ENCODE data around the gene SFXN4. TPM values are rescaled to one million over a fixed set of nuclear protein-coding genes. Genes with fewer than 3 reads are reported as not detected.

Gene SFXN4
- total RNA-seq (2014; rRNA removed; shearing (Covaris generic)), result 58.9 and 63.9 TPM in 2 replicates
- 65.1 and 205 TPM in 2 replicates for polyA plus RNA-seq (2015; cell fraction: cytosol; rRNA removed)
- 171 and 201 TPM in 2 replicates for polyA plus RNA-seq (2015; cell fraction: nucleus; rRNA removed)

- in situ Hi-C loops (cut with HindIII; ENCODE audit: low pct_unique_long_range_greater_than_20kb, low sequenced_read_pairs), result no loop called here
- DNase-seq (ENCODE audit: low read depth, low spot score), result peak; percentile 58
Observed at GRCh38 chr10:119165171-119166117, at the start of gene SFXN4. Gene SFXN4, minus strand, starts transcription at chr10:119165714. Its CDS starts 67 bp downstream, at chr10:119165647.

GRCh38 chr10:119211625-119212441 lies 46.3 kb upstream of the SFXN4 start:
- in situ Hi-C loops (cut with HindIII; ENCODE audit: low pct_unique_long_range_greater_than_20kb, low sequenced_read_pairs), result no loop called here
- DNase-seq (ENCODE audit: low read depth, low spot score), result no peak

GRCh38 chr10:119211176-119211575 lies 45.7 kb upstream of the SFXN4 start:
- in situ Hi-C loops (cut with HindIII; ENCODE audit: low pct_unique_long_range_greater_than_20kb, low sequenced_read_pairs), result no loop called here
- no peak for DNase-seq (ENCODE audit: low read depth, low spot score)

DNA sequence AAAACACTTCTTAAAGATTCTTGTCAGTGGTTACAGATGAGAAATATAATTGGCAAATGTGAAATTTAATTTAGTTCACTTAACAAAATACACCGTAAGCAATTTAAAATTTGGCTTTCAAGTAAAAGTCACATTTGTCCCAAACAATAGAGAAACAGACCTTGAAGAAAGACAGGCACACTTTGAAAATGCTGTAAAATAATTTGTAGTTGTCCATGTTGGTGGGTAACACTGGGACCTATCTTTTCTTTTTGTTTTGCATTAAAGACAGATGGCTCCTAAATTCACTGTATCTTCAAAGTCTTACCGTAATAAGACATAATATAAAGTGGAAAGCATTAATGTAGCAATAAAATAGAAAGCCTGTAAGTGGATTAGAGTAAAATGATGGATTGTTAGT lies 45.1 kb upstream of the SFXN4 start:
- in situ Hi-C loops (cut with HindIII; ENCODE audit: low pct_unique_long_range_greater_than_20kb, low sequenced_read_pairs), result no loop called here
- no peak for DNase-seq (ENCODE audit: low read depth, low spot score)

GRCh38 chr10:119209736-119210355 lies 44.3 kb upstream of the SFXN4 start:
- in situ Hi-C loops (cut with HindIII; ENCODE audit: low pct_unique_long_range_greater_than_20kb, low sequenced_read_pairs), result no loop called here
- DNase-seq (ENCODE audit: low read depth, low spot score), result no peak

DNA sequence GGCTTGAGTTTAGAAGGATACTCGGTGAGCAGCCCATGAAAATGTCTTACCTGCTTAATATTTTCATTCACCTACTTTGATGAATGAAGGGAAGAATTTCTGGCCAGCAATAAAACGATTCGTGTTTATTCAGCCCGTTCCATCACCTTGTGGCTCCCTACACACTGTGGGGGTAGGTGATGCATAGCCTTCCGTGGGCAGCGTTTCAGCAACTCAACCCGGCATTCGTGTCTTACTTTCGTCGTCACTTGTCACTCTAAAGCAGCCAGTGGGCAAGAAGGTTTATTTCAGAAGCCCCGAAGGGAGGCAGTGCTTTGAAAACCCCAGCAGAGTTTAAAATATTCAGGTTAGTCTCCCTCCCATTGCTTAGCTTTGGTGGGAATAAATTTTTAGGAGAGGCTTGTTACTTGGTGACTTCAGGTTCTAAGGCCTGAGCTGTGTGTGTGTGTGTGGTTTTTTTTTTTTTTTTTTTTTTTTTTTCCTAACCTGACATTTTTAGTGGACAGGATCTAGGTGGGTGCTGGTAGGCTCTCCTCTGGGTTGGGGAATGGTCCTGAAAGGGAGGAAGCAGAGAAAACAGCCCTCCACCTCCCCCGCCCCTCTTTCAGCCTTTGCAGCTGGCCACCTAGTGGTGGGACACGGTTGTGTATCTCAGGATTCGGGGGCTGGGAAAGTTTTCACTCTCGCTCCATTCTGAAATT lies 43.7 kb upstream of the SFXN4 start:
- DNase-seq (ENCODE audit: low read depth, low spot score), result peak; percentile 60
- in situ Hi-C loops (cut with HindIII; ENCODE audit: low pct_unique_long_range_greater_than_20kb, low sequenced_read_pairs), result no loop called here

DNA sequence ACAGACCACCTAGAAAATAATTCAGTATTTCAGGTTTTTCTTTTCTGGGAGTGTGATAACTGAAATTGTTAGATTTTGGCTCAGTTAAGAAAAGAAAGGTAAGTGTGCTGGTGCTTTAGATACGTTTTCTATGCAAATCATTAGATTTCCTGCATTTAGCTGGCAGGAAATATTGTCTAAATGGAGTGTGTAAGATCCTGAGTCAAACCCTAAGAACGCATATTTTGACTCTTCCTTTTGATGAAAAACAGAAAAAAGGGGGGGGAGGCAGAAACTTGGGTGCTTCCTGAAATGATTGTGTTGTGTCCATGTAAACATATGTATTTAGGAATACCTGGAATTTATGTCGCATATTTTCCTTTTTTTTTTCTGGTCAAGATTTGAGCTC lies 43.0 kb upstream of the SFXN4 start:
- in situ Hi-C loops (cut with HindIII; ENCODE audit: low pct_unique_long_range_greater_than_20kb, low sequenced_read_pairs), result no loop called here
- no peak for DNase-seq (ENCODE audit: low read depth, low spot score)

DNA sequence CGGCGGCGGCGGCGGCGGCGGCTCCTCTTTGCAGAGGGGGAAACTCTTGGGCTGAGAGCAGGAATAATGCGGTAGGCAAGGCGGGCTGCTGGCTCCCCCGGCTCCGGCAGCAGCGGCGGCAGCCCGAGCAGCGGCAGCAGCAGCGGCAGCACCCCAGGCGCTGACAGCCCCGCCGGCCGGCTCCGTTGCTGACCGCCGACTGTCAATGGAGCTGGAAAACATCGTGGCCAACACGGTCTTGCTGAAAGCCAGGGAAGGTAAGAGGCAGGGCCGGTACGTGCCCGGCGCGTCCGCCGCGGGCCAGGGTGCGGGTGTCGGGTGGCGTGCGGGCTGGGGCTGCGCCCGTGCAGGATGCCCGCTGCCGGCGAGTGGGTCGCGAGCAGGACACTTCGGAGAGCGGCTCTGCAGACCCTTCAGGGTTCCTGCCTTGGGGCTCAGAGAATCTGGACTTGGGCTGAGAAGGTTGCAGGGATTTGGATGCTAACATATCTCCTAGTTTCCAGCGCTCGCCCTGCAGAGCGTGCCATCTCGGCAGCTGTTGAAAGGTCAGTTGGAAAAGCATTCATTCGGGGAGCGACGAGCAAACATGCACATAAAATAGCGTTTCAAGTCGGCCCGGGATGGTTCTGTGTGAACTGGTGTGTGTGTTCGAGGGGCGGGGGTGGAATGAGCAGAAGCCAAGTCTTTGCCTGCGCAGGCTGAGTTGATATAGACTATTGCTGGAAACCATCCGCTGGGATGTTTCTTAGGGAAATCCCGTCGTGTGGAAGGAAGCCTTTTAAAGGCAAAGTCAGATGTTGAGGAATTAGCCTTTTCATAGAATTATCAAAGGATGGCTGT lies 42.4 kb upstream of the SFXN4 start:
- DNase-seq (ENCODE audit: low read depth, low spot score), result peak; percentile 30
- in situ Hi-C loops (cut with HindIII; ENCODE audit: low pct_unique_long_range_greater_than_20kb, low sequenced_read_pairs), result no loop called here

DNA sequence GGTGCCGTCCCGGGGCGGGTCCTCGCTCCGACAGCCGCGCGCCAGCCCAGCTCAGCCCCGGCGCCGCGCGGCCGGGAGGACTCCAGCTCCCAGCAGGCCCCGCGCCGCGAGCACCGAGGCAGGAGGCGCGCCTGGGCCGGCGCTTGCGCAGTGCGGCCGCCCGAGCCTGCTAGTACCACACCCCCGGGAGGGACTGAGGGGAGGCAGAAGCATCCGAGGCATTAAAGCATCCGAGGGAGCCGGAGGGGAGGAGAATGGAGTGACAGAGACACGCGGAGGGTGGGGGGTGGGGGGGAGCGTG lies 41.8 kb upstream of the SFXN4 start, which contains the start of gene GRK5:
TSS of gene GRK5 (plus strand) at position 206 of the 301 bp plus-strand sequence. CDS start 347 bp downstream, outside the sequence.
- in situ Hi-C loops (cut with HindIII; ENCODE audit: low pct_unique_long_range_greater_than_20kb, low sequenced_read_pairs), result no loop called here
- DNase-seq (ENCODE audit: low read depth, low spot score), result peak; percentile 92

DNA sequence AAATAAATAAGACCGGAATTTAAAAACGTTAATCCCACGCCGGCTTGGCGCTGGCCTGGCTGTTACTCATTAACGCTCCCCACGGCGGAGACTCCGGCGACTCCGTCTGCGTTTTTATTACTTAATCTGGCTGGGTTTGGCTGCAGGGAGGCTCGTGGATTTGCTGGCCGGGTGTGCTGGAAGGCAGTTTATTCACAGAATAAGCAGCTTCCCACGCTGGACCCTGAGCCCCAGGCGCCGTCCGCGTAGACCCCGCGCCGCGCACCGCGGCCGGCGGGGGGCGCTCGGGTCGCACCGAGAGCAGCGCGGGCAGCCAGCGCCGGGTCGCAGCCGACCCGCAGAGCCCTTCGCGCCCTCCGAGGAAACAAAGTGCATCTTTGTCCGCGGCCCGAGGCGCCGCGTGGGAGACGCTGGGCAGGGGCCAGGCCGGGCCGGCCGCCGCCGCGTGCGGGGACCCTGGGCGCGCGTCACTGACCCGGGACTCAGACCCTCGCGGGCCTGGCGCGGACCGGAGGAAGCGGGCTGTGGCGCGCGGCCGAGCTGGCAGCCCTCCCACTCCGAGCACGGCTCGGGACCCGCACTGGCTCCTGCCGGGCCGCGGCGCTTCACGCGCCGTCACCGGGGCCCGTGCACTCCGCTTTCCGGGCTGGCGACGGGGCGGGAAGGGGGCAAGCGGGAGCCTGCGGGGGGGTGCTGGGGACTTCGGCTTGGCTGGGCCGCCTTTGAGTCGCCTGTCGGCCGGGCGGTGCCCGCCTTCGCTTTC lies 41.3 kb upstream of the SFXN4 start:
- peak; percentile 62 for DNase-seq (ENCODE audit: low read depth, low spot score)
- in situ Hi-C loops (cut with HindIII; ENCODE audit: low pct_unique_long_range_greater_than_20kb, low sequenced_read_pairs), result no loop called here

DNA sequence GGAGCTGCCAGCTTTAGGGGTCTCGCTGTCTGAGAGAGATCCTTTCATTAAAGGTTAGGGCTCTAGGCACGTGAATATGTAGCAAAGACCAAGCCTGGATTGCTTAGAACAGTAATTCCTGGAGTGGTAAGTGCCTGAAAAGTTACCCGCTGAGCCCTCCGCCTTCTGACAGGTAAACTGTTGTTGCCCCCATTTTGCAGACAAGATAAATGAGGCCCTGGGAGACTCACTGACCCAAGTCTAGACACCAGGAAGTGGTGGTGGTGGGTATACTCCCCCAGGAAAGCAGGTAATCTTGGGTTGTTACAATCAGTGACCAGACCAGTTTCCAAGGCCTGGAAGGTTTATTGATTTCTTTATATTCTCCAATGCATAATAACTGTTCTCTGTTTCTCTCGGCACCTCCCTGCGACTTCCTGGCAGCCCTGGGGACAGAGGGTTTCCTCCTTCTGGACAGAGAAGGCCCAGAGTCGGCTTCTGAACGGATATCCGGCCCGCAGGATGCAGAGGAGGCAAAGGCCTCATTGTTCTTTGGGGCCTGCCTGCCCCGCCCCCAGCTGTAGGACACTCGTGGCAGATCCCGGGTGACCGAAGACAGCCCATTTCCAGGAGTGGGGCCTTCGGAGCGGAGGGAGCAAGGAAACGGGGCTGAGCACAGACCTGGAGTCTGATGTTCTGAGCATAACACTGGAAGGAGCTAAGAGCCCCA lies 40.5 kb upstream of the SFXN4 start:
- in situ Hi-C loops (cut with HindIII; ENCODE audit: low pct_unique_long_range_greater_than_20kb, low sequenced_read_pairs), result no loop called here
- peak; percentile 89 for DNase-seq (ENCODE audit: low read depth, low spot score)

DNA sequence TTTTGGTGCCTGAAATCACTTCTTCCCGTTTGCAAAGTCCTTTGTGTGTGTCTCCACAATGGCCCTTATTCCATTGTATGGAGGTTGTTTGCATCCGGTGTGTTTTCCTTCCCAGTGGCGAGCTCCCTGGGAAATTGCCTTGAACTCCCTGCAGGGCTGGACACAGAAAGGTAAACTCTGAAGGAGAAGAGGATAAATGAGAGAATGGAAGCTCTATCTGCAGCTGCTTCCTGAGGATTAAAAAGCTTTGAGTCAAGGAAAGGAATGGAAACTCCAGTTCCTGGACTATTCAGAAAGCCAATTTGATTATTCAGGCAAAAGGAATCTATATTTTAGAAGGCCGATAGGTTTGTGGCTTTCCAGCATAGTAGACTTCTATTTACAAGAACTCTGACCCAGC lies 37.5 kb upstream of the SFXN4 start:
- in situ Hi-C loops (cut with HindIII; ENCODE audit: low pct_unique_long_range_greater_than_20kb, low sequenced_read_pairs), result no loop called here
- DNase-seq (ENCODE audit: low read depth, low spot score), result no peak

DNA sequence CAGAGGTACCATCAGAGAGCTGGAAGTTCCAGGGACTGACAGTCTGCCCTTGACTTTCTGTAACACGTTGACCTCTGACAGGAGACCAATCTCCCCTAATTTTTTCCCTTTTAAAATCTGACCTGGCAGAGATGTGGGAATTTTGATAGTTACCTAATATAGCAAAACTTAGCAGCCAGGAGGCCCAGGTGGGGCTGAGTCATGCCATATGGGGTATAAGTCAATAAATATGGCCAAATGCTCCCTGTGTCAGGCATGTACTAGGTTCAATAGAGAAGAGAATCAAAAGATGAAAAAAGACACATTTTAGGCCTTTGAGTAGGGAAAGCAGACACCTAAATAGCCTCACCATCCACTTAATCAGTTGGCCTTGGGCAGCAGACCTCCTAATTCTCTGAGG lies 35.7 kb upstream of the SFXN4 start:
- no peak for DNase-seq (ENCODE audit: low read depth, low spot score)
- in situ Hi-C loops (cut with HindIII; ENCODE audit: low pct_unique_long_range_greater_than_20kb, low sequenced_read_pairs), result no loop called here

DNA sequence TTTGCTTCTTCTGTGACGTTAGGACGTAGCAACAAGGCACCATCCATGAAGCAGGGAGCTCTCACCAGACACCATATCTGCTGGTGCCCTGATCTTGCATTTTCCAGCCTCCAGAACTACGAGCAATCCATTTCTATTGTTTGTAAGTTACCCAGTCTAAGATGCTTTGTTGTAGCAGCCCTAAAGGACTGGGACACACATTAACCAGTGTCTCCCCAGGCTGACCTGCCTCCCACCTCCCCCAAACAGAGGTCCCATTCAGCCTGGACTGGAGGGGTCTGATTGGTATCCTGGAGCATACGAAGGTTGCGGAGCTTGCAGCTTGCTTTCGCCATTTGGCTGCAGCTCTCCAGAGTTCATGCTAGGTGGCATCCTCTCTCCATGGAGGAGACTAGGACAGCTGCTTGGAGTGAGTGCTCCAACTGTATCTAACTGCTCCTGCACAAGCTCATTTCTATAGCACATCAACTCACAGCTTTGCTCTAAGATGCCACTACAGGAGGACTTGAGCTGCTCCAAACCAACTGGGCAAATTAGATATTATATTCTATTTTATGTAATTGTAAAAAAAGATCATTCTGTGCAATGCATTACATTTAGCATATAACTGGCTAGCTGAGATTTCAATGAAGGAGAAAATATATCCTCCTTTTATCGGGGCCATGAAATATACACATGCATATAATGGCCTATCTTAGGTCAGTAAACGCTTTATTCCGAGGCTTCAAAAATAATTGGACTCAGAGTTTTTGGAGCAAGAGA lies 33.9 kb upstream of the SFXN4 start:
- DNase-seq (ENCODE audit: low read depth, low spot score), result peak; percentile 89
- in situ Hi-C loops (cut with HindIII; ENCODE audit: low pct_unique_long_range_greater_than_20kb, low sequenced_read_pairs), result no loop called here

DNA sequence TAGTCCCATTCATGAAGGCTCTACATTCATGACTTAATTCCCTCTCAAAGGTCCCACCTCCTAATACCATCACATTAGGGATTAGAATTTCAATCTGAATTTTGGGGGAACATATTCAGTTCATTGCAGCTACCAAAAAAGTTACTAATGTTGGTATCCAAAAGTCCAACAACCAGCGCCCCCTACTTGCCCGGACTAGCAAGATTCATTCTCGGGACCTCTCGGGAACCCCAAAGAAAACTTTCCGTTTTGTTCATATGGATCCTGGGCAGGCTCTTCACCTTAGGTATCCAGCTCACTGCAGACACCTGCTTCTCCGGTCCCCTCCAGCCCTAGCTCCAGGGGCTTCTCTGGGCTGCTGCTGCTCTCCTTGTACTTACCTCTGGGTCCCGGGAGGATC lies 32.9 kb upstream of the SFXN4 start:
- DNase-seq (ENCODE audit: low read depth, low spot score), result peak; percentile 33
- in situ Hi-C loops (cut with HindIII; ENCODE audit: low pct_unique_long_range_greater_than_20kb, low sequenced_read_pairs), result no loop called here
